ENCODE data around the gene SERPIND1.
"Not testable (repeated sequence)": the region's sequence is repeated elsewhere in the genome, so short reads cannot be mapped to it uniquely, and the experiment has no call there.

DNA sequence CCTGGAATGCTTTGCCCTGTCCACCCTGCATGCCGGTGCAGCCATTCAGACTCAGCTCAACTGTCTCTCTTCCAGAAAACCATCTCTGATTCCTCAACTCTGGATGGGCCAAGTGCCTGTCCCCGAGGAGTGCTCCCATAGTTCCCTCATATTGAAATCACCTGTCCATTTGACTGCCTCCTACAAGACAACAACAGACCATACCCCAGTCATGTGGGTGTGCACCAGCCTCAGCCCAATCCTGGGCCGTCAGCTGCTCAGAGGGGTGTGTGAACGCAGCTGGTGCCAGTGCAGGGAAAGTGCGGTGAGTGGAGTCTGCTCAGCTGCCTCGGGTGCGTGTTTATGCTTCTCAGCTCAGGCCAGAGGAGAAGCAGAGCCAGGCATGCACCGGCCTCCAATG is 41.5 kb upstream of the SERPIND1 start:
- TF ChIP-seq, protein P1, sequence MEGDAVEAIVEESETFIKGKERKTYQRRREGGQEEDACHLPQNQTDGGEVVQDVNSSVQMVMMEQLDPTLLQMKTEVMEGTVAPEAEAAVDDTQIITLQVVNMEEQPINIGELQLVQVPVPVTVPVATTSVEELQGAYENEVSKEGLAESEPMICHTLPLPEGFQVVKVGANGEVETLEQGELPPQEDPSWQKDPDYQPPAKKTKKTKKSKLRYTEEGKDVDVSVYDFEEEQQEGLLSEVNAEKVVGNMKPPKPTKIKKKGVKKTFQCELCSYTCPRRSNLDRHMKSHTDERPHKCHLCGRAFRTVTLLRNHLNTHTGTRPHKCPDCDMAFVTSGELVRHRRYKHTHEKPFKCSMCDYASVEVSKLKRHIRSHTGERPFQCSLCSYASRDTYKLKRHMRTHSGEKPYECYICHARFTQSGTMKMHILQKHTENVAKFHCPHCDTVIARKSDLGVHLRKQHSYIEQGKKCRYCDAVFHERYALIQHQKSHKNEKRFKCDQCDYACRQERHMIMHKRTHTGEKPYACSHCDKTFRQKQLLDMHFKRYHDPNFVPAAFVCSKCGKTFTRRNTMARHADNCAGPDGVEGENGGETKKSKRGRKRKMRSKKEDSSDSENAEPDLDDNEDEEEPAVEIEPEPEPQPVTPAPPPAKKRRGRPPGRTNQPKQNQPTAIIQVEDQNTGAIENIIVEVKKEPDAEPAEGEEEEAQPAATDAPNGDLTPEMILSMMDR (IDR thresholded peaks at IDR 0.05), result not testable (repeated sequence)
- TF ChIP-seq POLR2A (IDR thresholded peaks at IDR 0.05), result not testable (repeated sequence)

Measured in esophagus squamous epithelium (tissue), 4 donors.